Stimulated activated CD8-positive, alpha-beta memory T cell treated with anti-CD3 and anti-CD28 coated beads, Interleukin-7, amount 100 ng/mL, for 48 hours (primary cell): ENCODE measurements around the gene EFNA3.

ENCODE experiments used
- DNase-seq, 2 donors: peaks; one replicate each; pipeline ENCODE4 v3.0.0-alpha.2; 2020; ENCODE audit warnings: low read depth in 1 of 2; ENCODE audit errors: extremely low read depth in 1 of 2

EFNA3 gene

DNA sequence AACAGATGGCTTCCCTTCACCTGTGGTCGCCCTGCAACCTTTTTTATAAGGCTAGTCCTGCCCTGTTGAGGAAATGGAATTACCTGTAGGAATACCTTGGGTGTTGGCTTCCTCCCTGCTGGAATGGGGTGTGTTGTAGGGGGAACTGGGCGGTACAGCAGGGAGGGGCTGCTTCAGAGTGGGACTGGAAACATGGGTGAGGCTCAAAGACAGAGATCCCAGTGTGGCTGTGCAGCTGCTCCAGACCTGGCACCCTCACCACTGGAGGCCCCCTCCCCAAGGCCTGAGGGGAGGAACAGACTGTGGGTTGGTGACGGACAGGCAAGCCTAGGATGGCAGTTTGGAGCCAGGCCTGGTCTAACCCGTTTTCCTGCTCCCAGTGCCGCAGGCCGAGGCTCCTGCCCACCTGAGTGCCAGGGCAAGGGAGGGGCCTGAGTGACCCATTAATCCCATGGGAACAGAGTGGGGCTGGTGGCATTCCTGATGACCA is 4.5 kb downstream of the EFNA3 start:
- DNase-seq = no peak

DNA sequence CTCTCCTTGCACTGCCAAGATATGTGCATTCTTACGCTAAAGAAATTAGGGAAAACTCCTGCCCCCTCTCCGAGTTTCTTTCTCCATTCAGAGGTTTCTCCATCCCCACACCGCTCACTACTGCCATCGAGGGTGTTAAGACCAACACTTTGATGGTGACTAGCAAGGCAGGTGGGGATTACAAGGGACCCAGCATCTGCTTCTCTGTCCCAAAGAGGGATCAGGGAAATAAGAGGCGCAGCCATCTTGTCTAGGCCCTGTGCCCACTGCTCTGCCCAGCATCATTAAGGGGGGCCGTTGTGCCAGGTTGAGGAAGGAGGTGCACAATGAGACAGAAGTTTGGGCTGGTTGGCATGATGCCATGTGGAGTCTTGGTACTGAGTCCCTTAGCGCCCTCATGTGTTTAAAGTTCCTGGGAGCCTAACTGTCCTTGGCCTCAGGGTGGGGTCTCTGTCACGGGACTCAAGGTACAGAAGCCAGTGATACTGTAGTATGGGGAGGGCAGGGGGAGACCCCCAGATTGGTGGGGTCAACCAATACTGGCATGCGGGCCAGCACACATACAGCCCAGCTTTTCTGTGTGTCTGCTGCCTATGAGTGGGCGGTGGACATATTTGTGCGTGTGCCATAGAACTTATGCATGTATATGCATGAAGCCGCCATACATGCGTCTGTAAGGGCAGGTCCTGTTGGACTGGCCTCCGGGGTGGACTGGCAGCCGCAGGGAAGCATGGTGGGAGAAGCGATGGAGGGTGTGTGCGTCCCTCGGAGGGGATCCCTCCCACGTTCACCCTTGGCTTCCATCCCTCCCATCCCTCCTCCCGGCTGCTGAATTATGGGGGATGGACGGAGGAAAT is 5.5 kb downstream of the EFNA3 start:
- DNase-seq = no peak

- DNase-seq = peak; percentile 75 to 87
Measured at GRCh38 chr1:155084722-155085503, 6.3 kb downstream of the EFNA3 start.

DNA sequence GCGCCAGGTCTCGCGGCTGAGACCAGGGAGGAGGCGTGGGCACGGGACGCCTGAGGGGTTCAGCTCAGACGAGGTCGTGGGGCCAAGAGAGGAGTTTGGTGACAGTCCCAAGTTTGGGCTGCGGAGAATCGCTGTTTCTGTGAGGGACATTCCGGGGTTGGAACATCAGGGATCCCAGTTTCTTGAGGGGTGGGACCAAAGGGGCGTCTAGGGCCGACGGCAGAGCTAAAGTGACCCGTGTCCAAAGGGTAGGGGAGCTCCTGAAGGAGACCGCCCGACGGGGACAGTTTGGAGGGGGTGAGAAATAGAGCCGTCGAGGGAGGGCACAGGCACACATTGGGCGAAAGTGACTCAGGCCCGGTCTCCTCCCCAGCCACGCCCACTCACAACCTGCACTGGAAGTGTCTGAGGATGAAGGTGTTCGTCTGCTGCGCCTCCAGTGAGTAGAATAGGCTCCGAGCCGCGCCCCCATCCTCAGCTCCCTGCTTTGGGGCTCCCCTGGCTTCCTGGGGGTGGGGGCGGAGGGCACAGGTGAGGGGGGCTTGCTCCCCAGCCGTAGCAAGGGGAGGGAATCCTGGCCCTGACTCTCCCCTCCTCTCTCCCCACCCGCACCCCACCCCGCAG is 7.0 kb downstream of the EFNA3 start:
- peak in 1 of 2 donors; percentile 76 for DNase-seq

- DNase-seq = peak; percentile 60 to 64
Measured at GRCh38 chr1:155086128-155086741, 7.6 kb downstream of the EFNA3 start.

GRCh38 chr1:155086856-155087535 is 8.4 kb downstream of the EFNA3 start:
- DNase-seq = no peak

- DNase-seq = peak; percentile 58 to 62
Measured at GRCh38 chr1:155091071-155092051, 12.7 kb downstream of the EFNA3 start.

- DNase-seq = no peak
Measured at GRCh38 chr1:155092131-155092530, 13.5 kb downstream of the EFNA3 start.

DNA sequence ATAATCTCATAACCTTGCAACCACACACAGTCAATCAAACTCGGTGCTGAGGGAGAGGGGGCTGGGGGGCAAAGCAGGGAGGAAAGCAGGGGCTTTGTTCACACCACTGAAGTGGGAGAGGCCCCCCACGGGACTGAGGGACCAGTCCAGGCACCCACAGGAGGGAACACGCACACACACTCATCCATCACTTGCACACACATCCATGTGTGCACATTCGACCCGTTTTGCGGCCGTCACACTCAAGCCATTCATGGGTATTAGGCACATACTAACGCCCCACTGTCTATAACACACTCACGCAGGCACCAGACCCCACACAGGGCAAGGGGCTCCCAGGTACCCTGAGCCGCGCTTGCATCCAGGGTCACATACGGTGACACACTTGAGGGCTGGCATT is 14.0 kb downstream of the EFNA3 start:
- DNase-seq = no peak

- DNase-seq = no peak
Measured at GRCh38 chr1:155093911-155094621, 15.4 kb downstream of the EFNA3 start.

- DNase-seq = no peak
Measured at GRCh38 chr1:155094622-155094948, 15.9 kb downstream of the EFNA3 start.

DNA sequence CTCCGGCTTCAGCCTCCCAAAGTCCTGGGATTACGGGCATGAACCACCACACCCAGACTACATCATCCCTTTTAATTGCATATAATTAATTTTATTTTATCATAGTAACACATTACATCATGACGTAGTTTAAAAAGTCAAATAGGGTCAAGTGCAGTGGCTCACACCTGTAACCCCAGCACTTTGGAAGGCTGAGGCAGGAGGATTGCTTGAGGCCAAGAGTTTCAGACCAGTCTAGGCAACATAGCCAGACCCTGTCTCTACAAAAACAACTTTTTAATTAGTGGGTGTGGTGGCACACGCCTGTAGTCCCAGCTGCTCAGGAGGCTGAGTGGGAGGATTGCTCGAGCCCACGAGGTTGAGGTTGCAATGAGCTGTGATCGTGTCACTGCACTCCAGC is 20.7 kb downstream of the EFNA3 start:
- no peak for DNase-seq

DNA sequence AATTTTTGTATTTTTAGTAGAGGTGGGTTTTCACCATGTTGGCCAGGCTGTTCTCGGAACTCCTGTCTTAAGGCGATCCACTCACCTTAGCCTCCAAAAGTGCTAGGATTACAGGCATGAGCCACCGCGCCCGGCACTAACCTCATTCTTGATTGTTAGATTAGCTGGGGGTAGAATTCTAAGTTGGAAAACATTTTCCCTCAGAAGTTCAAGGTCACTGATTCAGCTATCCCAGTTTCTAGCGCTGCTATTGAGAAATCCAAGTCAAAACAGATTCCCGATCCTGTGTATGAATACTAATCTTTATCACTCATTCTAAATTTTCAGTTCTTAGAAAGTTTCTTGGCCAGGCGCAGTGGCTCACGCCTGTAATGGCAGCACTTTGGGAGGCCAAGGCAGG is 24.7 kb downstream of the EFNA3 start:
- no peak for DNase-seq

GRCh38 chr1:155104605-155105534 is 26.2 kb downstream of the EFNA3 start:
- no peak for DNase-seq

DNA sequence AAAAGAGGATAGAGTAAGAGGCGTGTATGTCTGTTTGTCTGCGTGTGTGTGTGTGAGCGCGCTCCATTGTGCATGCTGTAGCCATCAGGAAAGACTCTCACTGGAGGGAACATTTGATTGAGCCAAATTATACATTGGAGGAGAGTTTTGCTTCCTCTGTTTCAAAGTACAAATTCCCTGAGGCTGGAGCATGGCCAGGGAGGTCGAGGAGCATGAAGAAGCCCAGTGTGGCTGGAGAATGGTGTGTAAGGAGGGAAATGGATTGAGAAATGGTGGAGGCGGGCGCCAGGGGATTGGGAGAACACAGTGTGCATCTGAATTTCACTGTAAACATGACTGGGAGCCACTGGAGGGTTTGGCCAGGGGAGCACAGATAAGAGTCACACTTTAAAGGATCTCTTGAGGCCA is 27.0 kb downstream of the EFNA3 start:
- no peak for DNase-seq

DNA sequence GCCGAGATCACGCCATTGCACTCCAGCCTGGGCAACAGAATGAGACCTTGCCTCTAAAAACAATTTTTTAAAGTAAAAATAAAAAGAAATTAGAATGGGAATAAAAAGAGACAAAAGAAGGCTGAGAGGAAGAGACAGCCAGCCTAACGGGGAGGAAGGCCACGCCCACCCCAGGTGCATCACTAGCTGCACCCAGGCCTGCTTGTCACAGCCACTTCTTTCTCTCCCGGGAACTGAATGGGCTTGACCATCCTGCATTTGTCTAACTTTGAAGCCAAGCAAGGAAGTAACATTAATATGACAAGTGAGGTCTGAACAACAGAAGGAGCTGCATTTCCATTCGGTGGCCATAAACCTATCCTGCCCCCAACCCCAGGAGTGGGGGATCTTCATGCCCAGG is 28.2 kb downstream of the EFNA3 start:
- DNase-seq = no peak
